ENCODE data around the gene ENOSF1. TPM values are rescaled to one million over a fixed set of nuclear protein-coding genes. Genes with fewer than 3 reads are reported as not detected.

ENOSF1 gene
- total and polyA plus RNA-seq, 2 of the 4 experiments (the other 2 are of a cell fraction): 12.2 to 12.6 TPM

- TF ChIP-seq CTCF (conservative IDR thresholded peaks at IDR 0.05; ENCODE audit: low read depth, low read length) (no peak), RCOR1 (IDR thresholded peaks at IDR 0.05; ENCODE audit: insufficient replicate concordance, low read length) (no peak)
Observed at GRCh38 chr18:658001-658946, 54.2 kb downstream of the ENOSF1 start (continued).
